K562 (cell line): ENCODE data around the gene CRABP2. TPM values are rescaled to one million over a fixed set of nuclear protein-coding genes. Genes with fewer than 3 reads are reported as not detected.
A peak's percentile ranks its signal among the peaks of the same experiment; 100 is the strongest.

Experiments used
- AFF1 ChIP-seq, 2 experiments: fragments of 450-650 bp; IDR thresholded peaks; 2 replicates each; pipeline ENCODE4 v1.6.1; 2018; ENCODE audit warnings: mild to moderate bottlenecking in 2 of 2, low read depth in 1 of 2; ENCODE audit not compliant: partially characterized antibody in 2 of 2
- DEAF1 ChIP-seq: fragments of 450-650 bp; formaldehyde crosslinking; IDR thresholded peaks from 2 replicates; pipeline ENCODE4 v1.4.0; 2020; ENCODE audit warnings: mild to moderate bottlenecking, moderate library complexity
- GTF2E2 ChIP-seq: fragments of 200-800 bp; sonication (Bioruptor generic); IDR thresholded peaks from 2 replicates; pipeline ENCODE4 v1.6.1; 2016; ENCODE audit warnings: missing genetic modification characterization, missing compliant biosample characterization
- MAZ ChIP-seq, 2 experiments: fragments of 450-650 bp in 1 of 2; sonication (generic) in 1 of 2; formaldehyde crosslinking; IDR thresholded peaks in 1 of 2; conservative IDR thresholded peaks in 1 of 2; 2 replicates each; pipeline versions ENCODE4 v1.4.0 to v1.5.0; 2020; ENCODE audit warnings: mild to moderate bottlenecking in 1 of 2, missing genetic modification reagents in 1 of 2
- RBM25 ChIP-seq: fragments of 200-400 bp; formaldehyde crosslinking; IDR thresholded peaks from 2 replicates; pipeline ENCODE4 v1.6.1; 2018; ENCODE audit warnings: low read length, low read depth, moderate library complexity; ENCODE audit not compliant: severe bottlenecking
- RCOR1 ChIP-seq, 2 experiments: IDR thresholded peaks; 2 replicates each; pipeline ENCODE4 v1.6.1; 2012; ENCODE audit warnings: low read depth in 2 of 2, low read length in 2 of 2, borderline replicate concordance in 1 of 2, improper control_type of control experiment in 1 of 2
- ZBTB2 ChIP-seq: fragments of 450-650 bp; IDR thresholded peaks from 2 replicates; pipeline ENCODE4 v1.6.1; 2016; ENCODE audit warnings: antibody characterized with exemption
- ZBTB7A ChIP-seq: IDR thresholded peaks from 2 replicates; pipeline ENCODE4 v1.6.1; 2011; ENCODE audit warnings: low read depth, mild to moderate bottlenecking, low read length, moderate library complexity, borderline replicate concordance; ENCODE audit not compliant: control insufficient read depth
- ZNF407 ChIP-seq: fragments of 450-650 bp; IDR thresholded peaks from 2 replicates; pipeline ENCODE4 v1.6.1; 2016; ENCODE audit warnings: low read depth
- polyA plus RNA-seq, 8 experiments: library from polyadenylated mRNA; depleted of rRNA in 4 of 8; stranded (reverse) in 5 of 8; unstranded in 3 of 8; fragments of >200 nt; fragmentation: Nextera tagmentation in 2 of 8; fragmentation: Illumina TruSeq in 1 of 8; extraction: Ambion mirVana in 2 of 8; extraction: Trizol in 1 of 8; gene quantifications; 2 replicates each; pipeline versions ENCODE4 v1.2.1 to v1.2.3, GENCODE V29; 2011 to 2014; ENCODE audit warnings: inconsistent platforms in 1 of 8, missing spikeins in 1 of 8
- total RNA-seq, 7 experiments: library from RNA; depleted of rRNA in 6 of 7; stranded (reverse); fragments of >200 nt in 6 of 7; fragmentation: Illumina TruSeq in 2 of 7; extraction: Trizol in 2 of 7; gene quantifications; 2 replicates each; pipeline versions ENCODE4 v1.2.1 to v1.2.3, GENCODE V29; 2011 to 2021; ENCODE audit warnings: low replicate concordance in 1 of 7

The CRABP2 gene
- total and polyA plus RNA-seq, 9 of the 15 experiments (the other 6 are each of a cell fraction or from before 2014, with no cell fraction given) = 0.30 to 2.5 (median 0.82) TPM

GRCh38 chr1:156689035-156689952, 16.1 kb downstream of the CRABP2 start (continued):
- TF ChIP-seq AFF1 (IDR thresholded peaks at IDR 0.05; ENCODE audit: low read depth in 1 of 2, partially characterized antibody in 2 of 2) (peak in 1 of 2 experiments; percentile 24), GTF2E2 (tag) (no peak), DEAF1 (CRISPR knock-in tag) (peak; percentile 92), ZNF407 (no peak), ZBTB7A (peak; percentile 79), RCOR1 (IDR thresholded peaks at IDR 0.05; ENCODE audit: borderline replicate concordance in 1 of 2, low read depth in 2 of 2, low read length in 2 of 2) (peak in 1 of 2 experiments; percentile 68; a peak in 2 of 4 replicates), ZBTB2 (0 out of 2 replicates have a peak, but pooled peaks have one; percentile 27), MAZ (CRISPR knock-in tag; conservative IDR thresholded peaks at IDR 0.05 in 1 of 2, IDR thresholded peaks at IDR 0.05 in 1 of 2) (peak; percentile 72 to 96), RBM25 (no peak)
